Airway epithelial cell (primary cell): Measurements from ENCODE around the gene TLCD4. TPM values are rescaled to one million over a fixed set of nuclear protein-coding genes. Genes with fewer than 3 reads are reported as not detected.

Source experiments
- total RNA-seq: library from RNA; depleted of rRNA; stranded (reverse); fragments of >200 nt; gene quantifications from 2 replicates; pipeline ENCODE4 v1.2.3, GENCODE V29; 2015

Gene TLCD4, protein sequence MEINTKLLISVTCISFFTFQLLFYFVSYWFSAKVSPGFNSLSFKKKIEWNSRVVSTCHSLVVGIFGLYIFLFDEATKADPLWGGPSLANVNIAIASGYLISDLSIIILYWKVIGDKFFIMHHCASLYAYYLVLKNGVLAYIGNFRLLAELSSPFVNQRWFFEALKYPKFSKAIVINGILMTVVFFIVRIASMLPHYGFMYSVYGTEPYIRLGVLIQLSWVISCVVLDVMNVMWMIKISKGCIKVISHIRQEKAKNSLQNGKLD
- 0.14 and 0.23 TPM in 2 replicates for total RNA-seq

DNA sequence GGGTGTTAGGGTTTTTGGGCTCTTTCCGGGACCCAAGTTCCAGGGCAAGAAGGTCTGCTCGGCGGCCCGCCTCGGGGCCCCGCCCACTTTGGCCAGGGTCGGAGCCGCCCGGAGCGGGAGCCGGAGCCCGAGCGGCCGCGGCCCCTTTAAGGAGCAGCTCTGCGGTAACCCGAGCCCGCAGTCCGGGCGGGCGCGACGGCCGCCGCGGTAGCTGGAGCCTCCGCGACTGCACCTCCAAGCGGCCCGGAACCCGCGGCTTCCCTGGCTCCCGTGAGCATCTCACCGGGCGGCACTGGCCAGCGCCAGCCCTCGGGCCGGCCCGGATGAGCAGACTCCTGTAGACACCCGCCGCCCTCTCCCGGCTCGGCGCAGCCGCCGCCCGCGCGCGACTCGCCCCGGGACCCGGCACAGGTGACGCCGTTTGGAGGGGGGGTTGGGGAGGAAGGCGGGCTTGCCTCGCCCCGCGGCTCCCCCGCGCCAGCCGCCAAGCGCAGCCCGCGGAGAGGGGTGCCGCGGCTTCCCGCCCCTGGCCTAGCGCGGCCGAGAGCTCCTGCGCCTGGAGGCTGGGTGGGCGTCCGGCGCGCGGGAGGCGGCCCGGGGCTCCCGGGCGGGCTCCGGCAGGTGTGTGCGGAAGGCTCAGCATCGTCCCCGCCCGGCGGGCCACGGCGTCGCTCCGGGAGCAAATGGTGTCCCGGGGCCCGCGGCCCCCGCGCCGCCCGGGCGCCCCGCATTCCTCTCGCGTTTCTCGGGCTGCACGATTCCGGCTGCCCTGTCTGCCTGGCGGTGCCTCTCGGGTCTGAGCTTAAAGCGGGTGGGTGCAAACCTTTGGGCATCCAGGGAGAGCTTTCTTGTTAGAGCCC, at the start of gene TLCD4:
TSS of gene TLCD4 (plus strand) at position 149 of the 860 bp plus-strand sequence. CDS start 26,547 bp downstream, outside the sequence.

DNA sequence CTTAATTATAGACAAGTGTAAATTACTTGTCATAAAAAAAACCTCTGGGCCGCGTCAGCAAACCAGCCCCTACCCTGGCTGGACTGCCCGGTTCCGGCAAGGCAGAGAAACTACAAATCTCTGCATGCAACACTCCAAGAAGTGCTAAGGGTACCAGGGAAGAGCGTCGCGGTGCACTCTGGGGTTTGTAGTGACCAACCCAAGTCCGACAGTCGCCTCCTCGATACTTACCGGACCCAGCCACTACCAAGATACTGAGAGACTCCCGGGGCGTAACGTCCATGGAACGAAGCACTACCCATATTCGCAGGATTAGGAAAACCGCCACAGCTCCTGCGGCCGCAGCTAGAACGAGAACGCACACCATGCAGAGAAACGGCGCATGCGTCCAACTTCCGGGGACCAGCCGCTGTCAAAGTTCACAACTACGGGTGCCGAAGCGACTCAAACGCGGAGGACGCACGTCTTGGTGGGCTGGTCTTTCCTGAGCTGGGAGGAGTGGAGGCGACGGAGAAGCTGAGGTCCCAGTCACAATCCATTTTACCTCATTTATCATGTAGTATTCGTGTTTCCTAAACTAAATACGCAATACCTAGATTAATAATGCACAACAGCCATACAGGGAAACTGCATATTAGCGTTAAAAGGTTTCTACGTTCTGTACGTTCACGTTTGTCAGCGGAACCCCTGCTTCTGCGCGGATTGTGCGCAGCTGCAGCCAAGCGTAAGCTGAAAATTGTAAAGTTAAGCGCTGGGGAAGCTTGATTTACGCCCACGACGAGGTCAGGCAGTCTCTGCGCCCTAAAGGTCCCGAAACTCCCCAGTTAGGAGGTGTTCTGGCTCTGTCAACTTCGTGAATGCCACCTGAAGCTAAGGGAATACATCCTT, 44.4 kb upstream of the TLCD4 start, which contains the start of gene ALG14:
TSS of gene ALG14 (minus strand) at position 420 of the 888 bp plus-strand sequence. CDS start at position 367, 53 bp downstream.

Other genes starting within 250 kb of the TLCD4 start
- gene CNN3, start 190.2 kb upstream of the TLCD4 start, total RNA-seq: 89.4 and 102 TPM in 2 replicates
- gene ALG14, start 44.4 kb upstream of the TLCD4 start, total RNA-seq: 0.99 and 1.2 TPM in 2 replicates
- gene RWDD3, start 116.9 kb downstream of the TLCD4 start, total RNA-seq: 6.5 and 7.1 TPM in 2 replicates